CD4-positive, alpha-beta T cell treated with Interferon alpha-2 for 1 hour (primary cell): Measurements from ENCODE around the gene EPB41L2.
"Not testable (repeated sequence)": the region's sequence is repeated elsewhere in the genome, so short reads cannot be mapped to it uniquely, and the experiment has no call there.

Source experiments
- DNase-seq, 2 donors: peaks; one replicate each; pipeline ENCODE4 v3.0.0-alpha.2; 2020 to 2022

The EPB41L2 gene

DNA sequence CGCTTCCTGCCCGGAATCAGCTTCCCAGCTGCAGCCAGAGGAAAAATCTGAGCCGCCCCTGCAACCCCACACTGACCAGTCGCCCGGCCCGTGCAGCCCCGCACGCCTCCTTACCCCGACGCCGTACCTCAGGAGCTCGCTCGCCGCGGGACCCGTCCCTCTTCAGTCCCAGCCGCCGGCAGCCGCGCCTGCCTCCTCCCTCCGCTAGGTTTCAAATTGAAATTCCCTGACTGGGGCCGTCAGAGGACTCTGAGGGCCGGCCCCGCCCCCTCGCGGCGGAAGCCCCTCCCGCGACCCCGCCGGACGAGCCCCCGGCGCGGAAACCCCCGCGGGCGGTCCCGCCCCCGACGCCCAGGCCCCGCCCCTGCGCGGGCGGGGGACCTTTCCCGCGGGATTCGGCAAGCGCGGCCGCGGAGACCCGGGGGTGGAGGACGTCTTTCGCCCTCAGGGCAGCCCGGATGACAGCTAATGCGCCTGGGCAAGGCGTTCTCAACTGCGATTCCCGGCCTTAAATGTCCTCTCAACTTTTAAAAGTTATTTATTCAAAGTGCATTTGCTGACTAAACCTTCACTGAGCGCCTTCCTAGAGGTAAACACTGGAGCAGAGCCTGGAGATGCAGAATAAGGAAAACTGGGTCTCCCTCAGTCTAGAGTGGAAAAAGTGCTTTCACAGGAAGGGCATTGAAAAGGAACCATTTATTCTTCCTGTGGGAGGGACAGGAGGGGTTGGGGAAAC, at the start of gene EPB41L2:
EPB41L2 (minus strand) TSS at position 218 of the 736 bp plus-strand sequence. CDS start 106,760 bp downstream, outside the sequence.
- peak; percentile 85 to 88 for DNase-seq

DNA sequence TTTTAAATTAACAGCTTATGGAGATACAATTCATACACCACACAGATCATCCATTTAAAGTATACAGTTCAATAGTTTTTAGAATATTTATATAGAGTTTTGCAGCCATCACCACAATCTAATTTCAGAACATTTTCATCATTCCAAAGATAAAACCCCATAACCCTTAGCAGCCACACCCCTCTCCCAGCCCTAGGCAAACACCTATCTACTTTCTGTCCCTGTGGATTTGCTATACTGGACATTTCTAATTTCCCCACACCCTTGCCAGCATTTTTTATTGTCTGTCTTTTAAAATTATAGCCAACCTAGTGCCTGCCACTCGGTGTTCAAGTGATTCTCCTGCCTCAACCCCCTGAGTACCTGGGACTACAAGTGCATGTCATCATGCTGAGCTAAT, 49.2 kb upstream of the EPB41L2 start:
- no peak for DNase-seq

DNA sequence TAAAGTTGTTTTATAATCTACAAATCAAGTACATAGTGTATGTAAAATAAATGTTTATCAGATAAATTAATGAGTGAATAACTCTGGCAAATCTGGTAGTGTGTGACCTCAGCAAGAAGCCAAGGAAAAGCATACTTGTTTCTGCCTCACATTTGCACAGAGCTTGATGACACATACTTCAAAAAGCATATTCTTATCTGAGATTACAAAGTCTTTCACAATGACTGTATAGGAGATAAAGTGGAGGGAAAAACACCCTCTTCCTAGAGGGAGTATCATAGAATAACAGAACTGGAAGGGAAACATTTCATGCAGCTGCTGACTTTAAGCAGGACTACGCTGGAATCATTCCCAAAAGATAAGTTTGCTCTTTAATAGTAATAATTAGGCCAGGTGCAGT, 44.1 kb upstream of the EPB41L2 start:
- no peak for DNase-seq

DNA sequence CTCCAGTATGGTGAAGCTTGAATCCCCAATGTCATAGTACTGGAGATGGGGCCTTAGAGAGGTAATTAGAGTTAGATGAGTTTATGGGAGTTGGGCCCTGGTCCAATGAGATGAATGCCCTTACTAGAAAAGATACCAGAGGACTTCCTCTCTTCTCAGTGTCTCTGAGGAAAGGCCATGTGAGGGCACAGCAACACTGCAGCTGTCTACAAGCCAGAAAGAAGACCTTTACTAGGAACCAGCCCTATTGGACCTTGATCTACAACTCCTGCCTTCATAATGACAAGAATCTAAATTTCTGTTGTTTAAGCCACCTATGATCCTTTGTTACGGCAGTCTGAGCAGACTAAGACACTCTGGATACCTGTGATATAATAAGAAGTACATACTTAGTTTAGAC, 40.9 kb upstream of the EPB41L2 start:
- DNase-seq = no peak

DNA sequence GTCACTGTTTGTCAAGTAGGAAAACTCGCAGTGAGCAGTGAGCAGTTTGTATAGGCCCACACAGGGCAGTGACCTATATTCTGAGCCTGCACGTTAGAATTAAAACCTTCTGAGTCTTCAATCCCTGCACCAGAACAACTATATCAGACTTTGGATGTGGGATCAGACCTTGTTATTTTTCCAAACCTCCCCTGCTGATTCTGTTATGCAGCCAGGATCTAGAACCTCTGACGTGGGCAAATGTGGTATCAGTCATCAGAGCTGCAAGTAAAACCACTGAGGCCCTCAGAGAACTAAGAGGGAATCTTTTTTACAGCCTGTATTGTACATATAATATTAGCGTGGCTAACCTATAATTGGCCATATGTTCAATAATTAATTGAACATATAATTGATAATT, 40.3 kb upstream of the EPB41L2 start:
- no peak for DNase-seq

DNA sequence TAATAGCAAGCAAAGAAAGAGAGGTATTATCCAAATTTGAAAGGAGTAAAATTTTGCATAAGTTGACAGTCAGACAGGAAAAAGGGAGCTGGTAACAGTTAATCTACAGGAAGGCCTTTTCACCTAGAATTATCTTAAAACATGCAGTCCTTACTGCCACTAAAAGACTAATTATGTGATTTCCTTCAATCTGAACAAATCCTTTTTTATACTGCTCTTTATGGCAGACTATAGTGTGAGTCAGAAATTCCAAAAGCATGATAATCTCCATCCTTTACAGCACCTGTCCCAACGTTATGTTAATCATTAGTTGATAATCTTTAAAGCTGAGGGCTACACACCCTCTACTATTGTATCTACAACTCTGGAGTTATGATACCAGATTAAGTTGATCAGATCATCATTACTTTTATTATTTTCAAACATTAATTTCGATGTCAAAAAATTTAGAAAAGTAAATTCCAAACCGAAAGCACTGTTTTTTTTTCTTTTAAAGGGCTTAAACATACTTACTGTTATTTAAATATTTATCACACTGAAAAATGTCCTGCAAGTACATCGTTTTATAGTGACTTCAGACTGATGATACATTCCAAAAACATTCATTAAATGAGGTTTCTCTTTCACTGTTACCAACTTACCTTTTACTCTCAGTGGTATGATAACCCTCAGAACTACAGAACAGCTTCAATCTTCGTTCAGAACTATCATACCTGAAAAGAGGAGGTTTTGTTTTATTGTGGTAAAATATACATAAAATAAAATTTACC, 39.1 kb upstream of the EPB41L2 start:
- no peak for DNase-seq

DNA sequence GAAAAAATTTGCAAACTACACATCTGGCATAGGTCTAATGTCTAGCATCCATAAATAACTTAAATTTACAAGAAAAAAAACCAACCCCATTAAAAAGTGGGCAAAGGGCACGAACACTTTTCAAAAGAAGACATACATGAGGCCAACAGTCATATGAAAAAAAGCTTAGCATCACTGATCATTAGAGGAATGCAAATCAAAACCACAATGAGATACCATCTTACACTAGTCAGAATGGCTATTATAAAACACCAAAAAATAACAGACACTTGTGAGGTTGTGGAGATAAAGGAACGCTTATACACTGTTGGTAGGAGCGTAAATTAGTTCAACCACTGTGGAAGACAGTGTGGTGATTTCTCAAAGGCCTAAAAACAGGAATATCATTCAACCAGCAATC, 33.7 kb upstream of the EPB41L2 start:
- no peak for DNase-seq

DNA sequence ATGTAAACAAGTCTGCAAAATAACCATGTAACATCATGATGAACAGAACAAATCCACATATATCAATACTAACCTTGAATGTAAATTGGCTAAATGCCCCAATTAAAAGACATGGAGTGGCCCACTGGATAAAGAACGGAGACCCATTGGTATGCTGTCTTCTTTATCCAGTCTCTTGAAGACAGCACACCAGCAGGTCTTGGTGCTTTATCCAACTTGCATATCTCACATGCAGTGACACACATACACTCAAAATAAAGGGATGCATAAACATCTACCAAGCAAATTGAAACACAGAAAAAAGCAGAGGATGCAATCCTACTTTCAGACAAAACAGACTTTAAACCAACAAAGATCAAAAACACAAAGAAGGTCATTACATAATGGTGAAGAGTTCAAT, 30.3 kb upstream of the EPB41L2 start:
- DNase-seq = no peak

DNA sequence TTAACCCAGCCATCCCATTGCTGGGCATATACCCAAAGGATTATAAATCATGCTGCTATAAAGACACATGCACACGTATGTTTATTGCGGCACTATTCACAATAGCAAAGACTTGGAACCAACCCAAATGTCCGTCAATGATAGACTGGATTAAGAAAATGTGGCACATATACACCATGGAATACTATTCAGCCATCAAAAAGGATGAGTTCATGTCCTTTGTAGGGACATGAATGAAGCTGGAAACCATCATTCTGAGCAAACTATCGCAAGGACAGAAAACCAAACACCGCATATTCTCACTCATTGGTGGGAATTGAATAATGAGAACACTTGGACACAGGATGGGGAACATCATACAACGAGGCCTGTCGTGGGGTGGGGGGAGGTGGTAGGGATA, 28.9 kb upstream of the EPB41L2 start:
- DNase-seq = not testable (repeated sequence)

DNA sequence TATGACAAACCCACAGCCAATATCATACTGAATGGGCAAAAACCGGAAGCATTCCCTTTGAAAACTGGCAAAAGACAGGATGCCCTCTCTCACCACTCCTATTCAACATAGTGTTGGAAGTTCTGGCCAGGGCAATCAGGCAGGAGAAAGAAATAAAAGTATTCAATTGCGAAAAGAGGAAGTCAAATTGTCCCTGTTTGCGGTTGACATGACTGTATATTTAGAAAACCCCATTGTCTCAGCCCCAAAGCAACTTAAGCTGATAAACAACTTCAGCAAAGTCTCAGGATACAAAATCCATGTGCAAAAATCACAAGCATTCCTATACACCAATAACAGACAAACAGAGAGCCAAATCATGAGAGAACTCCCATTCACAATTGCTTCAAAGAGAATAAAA, 27.3 kb upstream of the EPB41L2 start:
- not testable (repeated sequence) for DNase-seq

DNA sequence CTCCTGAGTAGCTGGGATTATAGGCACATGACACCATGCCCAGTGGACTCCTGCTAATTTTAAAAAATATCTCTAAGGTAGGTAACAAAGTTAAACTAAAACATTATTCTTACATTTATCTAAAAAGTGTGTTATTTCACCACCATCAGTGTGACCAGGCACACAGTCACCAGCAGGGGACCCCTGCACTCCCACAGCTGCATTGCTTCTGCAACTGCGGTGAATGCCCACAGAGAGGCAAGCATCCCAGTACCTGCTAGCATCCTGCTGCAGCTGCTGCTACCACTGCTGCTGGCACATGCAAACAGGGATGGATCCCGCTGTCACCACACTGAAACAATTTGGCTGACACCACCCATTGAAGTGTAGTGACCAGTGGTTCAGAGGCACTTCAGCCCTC, 21.9 kb upstream of the EPB41L2 start:
- no peak for DNase-seq

DNA sequence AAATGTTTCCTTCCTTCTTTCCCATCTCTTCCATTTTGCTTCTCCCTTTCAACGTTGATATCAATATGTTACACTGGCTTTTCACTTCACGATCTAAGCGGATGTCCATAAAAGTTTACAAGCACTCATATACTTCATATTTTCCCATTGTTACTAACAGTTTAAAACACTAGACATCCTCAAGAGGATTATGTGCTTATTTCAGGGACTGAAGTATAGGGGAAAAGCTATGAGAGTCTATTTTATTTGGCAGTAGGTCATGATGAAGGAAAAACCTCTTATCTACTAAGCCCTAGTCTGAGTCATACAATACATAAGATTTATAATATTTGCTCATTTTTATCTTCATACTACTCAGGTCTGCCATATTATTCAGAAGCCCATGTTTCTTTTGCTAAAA, 20.6 kb upstream of the EPB41L2 start:
- DNase-seq = no peak

DNA sequence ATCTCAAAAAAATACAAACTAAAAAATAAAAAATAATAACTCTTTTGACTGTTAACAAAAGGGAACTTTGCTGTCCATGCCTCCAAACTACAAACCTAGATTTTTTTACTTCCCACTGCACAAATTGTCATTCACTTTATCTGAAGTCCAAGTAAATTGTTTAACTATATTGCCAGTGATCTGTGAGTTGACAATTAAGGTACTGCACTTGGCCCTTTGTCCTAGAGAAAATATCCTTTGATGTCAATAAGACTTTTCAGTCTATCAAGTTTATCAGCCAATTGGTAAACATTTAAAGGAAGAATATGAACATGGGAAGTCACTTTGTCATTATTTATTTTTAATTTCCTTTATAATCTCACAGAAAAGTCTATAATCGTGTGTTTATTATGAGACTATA, 19.3 kb upstream of the EPB41L2 start:
- DNase-seq = no peak

DNA sequence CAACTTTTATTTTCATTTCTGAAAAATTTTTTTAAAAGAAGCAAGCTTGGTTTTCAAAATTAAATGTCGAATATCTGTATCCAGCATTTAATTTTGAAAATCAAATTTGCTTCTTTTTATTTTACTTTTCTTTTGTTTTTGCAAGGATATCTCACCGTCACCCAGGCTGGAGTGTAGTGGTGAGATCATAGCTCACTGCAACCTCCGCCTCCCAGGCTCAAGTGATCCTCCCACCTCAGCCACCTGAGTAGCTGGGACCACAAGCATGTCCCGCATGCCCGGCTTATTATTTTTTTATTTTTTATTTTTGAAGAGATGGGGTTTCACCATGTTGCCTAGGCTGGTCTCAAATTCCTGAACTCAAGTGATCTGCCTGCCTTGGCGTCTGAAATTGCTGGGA, 17.0 kb upstream of the EPB41L2 start:
- no peak for DNase-seq

DNA sequence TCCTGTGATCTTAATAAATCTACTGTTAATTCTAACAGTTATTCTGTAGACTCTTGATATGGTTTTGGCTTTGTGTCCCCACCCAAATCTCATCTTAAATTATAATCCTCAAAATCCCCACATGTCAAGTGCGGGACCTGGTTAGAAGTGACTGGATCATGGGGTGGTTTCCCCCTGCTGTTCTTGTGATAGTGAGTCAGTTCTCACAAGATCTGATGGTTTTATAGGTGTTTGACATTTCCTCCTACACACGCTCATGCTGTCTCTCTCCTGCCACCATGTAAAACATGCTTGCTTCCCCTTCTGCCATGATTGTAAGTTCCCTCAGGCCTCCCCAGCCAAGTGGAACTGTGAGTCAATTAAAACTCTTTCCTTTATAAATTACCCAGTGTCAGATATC, 10.5 kb upstream of the EPB41L2 start:
- DNase-seq = no peak

DNA sequence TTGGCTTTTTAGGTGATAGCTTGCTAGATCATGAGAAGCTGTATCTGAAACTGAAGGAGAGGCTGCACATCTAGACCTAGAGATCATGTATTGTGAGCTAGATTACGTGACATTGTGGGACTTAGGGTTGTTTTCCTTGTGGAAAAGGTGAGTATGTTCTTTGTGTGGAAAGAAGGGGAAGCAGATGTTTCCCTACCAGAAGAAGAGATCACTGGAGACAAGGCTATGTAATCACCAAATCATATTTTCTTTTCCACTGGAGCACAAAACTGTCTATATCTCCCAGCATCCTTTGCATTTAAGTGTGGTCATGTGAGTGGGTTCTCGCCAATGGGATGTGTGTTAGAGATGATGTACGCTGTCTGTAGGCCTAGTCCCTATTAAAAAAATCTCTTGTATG, 7.0 kb upstream of the EPB41L2 start:
- no peak for DNase-seq

DNA sequence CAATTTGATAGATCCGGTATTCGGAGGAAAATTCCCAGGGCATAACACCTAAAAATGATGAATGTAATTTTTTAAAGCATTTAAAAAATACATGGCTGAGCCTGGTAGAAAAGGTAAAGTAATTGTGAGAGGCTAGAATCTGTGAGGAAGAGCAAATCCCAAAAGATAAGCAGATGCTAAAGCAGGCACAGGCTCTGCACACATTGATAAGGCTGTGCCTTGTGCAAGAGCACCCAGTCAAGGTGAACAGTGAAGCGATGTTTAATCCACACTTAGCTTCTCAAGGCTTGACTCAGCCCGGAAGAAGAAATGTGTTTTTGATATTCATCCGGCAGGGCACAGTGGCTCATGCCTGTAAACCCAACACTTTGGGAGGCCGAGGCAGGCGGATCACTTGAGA, 5.1 kb upstream of the EPB41L2 start:
- DNase-seq = no peak

DNA sequence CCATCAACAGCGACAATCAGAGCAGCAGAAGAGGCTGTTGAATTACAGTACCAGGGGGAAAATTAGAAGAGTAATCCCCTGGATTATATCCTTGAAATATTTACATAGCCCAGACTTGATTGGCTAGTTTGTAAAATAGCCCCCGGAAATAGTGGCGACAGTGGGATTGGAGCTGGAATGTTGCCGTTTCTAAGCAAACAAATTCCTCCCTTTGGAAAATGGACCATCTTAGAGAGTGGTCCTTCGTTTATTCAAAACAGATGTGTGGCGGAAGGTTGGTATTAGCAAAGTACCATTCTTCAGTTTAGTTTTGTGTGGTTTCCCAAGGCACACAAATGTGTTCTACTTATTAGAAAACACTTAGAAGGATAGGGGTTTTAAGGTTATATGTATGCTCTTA, 4.5 kb upstream of the EPB41L2 start:
- no peak for DNase-seq

DNA sequence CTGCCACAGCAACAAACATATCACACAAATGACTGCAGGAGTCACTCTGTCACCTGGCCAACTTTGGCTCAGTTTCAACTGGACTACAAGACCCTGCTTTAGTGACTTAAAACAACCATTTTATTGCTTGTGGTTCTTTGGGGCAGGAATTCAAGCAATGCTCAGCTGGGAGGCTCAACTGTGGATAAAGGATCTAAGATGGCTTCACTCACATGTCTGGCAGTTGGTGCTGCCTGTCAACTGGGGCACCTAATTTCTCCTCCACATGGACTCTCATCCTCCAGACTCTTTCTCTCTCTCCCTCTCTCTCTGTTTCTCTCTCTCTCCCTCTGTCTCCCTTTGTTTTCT, 2.8 kb upstream of the EPB41L2 start:
- DNase-seq = no peak

DNA sequence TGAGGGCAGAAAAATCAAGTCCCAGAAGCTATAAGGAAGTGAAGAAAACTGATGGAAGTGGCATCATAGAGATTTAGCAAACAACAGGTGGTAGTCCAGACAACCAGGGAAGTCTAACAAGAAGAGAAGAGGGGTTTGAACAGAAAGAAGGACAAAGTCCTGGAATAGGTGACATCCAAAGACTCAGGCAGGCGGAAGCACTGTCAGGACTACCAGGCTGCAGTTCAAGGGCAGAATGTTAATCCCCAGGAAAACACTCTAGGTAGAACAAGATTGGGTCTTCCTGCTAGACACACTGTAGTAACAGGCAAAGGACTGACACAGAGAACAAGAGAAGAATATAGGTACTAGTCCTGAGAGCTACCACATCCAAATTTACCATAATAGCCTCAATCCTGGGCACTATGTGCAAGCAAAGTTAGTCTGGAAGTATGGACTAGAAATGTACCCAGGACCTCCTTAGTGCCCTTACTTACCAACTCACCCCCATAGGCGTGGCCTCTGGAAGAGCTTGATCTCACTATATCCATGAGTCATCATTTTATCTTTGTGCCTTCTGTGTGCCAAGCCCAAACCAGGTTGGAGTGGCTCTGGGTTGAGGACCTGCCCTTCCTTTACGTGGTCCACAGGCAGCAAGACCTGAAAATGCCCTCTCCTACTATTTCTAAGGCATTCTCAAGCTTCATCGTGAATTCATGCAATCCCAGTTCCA, 2.2 kb upstream of the EPB41L2 start:
- no peak for DNase-seq

DNA sequence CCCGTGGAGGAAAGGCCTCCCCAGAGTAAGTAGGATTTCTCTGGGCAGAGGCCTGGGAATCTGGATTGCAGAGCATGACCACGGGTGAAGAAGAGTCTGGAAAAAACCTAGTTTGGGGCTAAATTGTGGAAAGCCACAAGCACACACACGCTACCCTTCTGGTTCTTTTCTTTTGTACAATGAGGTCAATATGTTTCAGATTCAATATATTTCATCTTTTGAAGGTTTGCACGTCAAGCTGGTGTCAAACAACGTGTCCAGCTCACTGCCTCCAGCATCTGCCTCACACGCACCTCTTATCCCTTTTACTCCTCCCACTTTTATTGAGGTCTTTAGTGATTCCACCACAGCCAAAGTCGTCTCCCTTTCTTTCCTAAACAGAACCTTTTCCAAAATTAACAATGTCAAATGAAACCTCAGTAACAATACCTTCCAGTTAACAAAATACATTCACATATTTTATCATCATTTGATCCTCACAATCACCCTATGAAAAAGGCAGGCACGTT, 773 bp upstream of the EPB41L2 start:
- no peak for DNase-seq

DNA sequence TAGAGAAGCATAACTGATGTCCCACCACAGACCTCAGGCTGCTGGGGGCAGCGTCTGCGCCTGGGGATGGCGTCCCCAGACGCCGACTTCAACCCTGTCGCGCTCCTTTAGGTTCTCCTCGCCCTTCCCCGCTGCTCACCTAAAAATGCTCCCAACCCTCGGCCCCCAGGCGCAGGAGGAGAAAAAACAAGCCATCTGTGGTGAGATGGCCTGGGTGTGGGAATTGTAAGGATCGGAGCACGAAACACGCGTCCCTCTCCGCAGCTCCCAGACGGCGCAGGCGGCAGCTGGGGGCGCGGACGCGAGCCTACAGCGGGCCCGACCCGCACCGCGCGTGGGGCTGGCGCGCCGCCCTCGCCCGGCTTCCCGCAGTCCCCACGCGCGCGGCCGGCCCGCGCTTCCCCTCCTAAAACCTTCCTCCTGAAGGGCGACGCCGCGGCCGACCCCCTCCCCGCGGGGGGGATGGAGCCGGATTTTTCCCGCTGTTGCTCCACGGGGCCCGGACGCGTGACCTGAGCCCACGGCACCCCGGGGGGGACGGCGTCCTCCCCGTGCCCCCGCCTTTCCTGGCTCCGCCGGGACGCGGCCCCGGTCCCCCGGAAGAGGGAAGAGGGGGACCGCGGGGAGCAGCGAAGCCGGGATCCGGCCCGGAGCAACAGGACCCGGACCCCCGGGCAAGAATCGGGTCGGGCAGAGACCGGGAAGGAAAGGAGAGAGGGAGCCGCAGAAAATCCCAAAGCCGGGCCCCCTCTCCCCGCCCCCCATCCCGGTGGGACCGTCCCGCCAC, 611 bp downstream of the EPB41L2 start:
- DNase-seq = peak in 1 of 2 donors; percentile 17

DNA sequence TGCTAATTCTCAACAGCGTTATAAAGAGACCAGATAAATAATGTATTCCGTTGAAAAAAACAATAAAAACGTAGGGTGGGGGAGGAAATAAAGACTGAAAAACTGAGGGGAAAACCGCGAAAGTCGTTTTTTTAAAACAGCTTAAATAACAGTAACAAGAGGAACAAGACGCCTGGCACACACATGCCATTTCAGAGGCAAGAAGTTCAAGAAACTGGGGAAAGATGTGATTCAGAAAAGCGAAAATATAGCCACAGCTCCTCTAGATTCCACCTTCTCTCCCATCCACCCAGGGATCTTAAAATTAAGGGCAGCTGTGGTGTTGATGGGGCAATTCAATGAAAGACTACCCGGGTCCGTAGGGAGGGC, 1.3 kb downstream of the EPB41L2 start:
- no peak for DNase-seq
